Measurements from ENCODE around the gene ATM.

Gene ATM

DNA sequence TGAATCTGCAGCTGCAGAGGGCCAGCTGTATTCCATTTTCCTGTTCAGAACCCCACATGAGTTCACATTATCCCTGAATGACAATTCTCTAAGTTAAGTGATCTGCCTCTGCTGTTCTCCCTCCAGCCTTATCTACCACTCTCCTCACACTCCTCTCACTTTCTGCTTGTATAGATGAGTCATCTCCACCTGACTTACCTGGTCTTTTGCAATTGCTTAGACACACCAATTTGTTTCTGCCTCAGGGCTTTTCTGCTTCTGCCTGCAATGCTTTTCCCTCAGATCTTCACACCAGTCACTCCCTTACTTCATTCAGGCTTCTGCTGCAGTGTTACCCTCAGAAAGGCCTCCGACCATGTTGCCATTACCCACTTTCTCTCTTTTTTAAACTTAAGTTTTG lies 118.1 kb downstream of the ATM start (continued):
- TF ChIP-seq, protein P1, sequence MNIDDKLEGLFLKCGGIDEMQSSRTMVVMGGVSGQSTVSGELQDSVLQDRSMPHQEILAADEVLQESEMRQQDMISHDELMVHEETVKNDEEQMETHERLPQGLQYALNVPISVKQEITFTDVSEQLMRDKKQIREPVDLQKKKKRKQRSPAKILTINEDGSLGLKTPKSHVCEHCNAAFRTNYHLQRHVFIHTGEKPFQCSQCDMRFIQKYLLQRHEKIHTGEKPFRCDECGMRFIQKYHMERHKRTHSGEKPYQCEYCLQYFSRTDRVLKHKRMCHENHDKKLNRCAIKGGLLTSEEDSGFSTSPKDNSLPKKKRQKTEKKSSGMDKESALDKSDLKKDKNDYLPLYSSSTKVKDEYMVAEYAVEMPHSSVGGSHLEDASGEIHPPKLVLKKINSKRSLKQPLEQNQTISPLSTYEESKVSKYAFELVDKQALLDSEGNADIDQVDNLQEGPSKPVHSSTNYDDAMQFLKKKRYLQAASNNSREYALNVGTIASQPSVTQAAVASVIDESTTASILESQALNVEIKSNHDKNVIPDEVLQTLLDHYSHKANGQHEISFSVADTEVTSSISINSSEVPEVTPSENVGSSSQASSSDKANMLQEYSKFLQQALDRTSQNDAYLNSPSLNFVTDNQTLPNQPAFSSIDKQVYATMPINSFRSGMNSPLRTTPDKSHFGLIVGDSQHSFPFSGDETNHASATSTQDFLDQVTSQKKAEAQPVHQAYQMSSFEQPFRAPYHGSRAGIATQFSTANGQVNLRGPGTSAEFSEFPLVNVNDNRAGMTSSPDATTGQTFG (tag by site-specific recombination; IDR thresholded peaks at IDR 0.05; ENCODE audit: borderline replicate concordance): 0 out of 2 replicates have a peak, but pooled peaks have one; percentile 27
- TF ChIP-seq, protein P2, sequence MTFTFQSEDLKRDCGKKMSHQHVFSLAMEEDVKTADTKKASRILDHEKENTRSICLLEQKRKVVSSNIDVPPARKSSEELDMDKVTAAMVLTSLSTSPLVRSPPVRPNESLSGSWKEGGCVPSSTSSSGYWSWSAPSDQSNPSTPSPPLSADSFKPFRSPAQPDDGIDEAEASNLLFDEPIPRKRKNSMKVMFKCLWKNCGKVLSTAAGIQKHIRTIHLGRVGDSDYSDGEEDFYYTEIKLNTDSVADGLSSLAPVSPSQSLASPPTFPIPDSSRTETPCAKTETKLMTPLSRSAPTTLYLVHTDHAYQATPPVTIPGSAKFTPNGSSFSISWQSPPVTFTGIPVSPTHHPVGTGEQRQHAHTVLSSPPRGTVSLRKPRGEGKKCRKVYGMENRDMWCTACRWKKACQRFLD (tag by site-specific recombination; IDR thresholded peaks at IDR 0.05): no peak
- TF ChIP-seq ZBTB17 (tag by site-specific recombination; IDR thresholded peaks at IDR 0.05) (peak; percentile 76), ZNF366 (tag by site-specific recombination; conservative IDR thresholded peaks at IDR 0.05) (0 out of 2 replicates have a peak, but pooled peaks have one; percentile 21), KLF16 (tag by site-specific recombination; IDR thresholded peaks at IDR 0.05) (no peak), WT1 (tag by site-specific recombination; IDR thresholded peaks at IDR 0.05) (peak; percentile 85), PRDM1 (tag by site-specific recombination; IDR thresholded peaks at IDR 0.05) (peak; percentile 97), KLF8 (tag by site-specific recombination; IDR thresholded peaks at IDR 0.05) (peak; percentile 82), RBAK (tag by site-specific recombination; IDR thresholded peaks at IDR 0.05) (no peak), ZBTB48 (tag by site-specific recombination; IDR thresholded peaks at IDR 0.05) (peak; percentile 51; the same call in 1 of the 2 replicates), ZNF394 (tag by site-specific recombination; IDR thresholded peaks at IDR 0.05; ENCODE audit: borderline replicate concordance) (peak; percentile 13; the same call in 1 of the 2 replicates), KLF1 (tag by site-specific recombination; IDR thresholded peaks at IDR 0.05) (no peak), ZNF223 (tag by site-specific recombination; IDR thresholded peaks at IDR 0.05) (no peak), SP3 (tag by site-specific recombination; IDR thresholded peaks at IDR 0.05) (0 out of 2 replicates have a peak, but pooled peaks have one; percentile 27), ZNF514 (tag by site-specific recombination; IDR thresholded peaks at IDR 0.05) (no peak), ZNF600 (tag by site-specific recombination; IDR thresholded peaks at IDR 0.05) (0 out of 2 replicates have a peak, but pooled peaks have one; percentile 30)
- TF ChIP-seq, protein P3, sequence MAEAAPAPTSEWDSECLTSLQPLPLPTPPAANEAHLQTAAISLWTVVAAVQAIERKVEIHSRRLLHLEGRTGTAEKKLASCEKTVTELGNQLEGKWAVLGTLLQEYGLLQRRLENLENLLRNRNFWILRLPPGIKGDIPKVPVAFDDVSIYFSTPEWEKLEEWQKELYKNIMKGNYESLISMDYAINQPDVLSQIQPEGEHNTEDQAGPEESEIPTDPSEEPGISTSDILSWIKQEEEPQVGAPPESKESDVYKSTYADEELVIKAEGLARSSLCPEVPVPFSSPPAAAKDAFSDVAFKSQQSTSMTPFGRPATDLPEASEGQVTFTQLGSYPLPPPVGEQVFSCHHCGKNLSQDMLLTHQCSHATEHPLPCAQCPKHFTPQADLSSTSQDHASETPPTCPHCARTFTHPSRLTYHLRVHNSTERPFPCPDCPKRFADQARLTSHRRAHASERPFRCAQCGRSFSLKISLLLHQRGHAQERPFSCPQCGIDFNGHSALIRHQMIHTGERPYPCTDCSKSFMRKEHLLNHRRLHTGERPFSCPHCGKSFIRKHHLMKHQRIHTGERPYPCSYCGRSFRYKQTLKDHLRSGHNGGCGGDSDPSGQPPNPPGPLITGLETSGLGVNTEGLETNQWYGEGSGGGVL (tag by site-specific recombination; IDR thresholded peaks at IDR 0.05): peak; percentile 57; the same call in 1 of the 2 replicates
- TF ChIP-seq, protein P4, sequence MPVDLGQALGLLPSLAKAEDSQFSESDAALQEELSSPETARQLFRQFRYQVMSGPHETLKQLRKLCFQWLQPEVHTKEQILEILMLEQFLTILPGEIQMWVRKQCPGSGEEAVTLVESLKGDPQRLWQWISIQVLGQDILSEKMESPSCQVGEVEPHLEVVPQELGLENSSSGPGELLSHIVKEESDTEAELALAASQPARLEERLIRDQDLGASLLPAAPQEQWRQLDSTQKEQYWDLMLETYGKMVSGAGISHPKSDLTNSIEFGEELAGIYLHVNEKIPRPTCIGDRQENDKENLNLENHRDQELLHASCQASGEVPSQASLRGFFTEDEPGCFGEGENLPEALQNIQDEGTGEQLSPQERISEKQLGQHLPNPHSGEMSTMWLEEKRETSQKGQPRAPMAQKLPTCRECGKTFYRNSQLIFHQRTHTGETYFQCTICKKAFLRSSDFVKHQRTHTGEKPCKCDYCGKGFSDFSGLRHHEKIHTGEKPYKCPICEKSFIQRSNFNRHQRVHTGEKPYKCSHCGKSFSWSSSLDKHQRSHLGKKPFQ (tag by site-specific recombination; IDR thresholded peaks at IDR 0.05): peak; percentile 65; the same call in 1 of the 2 replicates

DNA sequence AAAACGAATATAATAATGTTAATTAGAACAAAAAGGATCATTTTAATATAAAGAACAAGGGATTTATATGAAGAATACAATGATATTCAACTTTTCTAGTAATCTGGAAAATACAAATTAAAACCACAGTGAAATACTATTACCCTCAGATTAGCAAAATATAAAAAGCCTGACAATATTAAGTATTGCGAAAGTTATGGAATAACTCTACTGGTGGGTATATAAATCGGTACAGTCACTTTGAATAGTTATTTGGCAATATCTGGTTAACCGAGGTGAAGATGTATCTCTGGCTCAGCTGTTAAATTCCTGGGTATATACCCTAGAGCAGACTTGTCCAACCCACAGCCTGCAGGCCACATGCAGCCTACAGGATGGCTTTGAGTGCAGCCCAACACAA lies 118.8 kb downstream of the ATM start:
- Histone ChIP-seq H3K9me3 (ENCODE audit: control insufficient read depth, insufficient read depth, low read depth, low read length) (no peaks in the 10 kb centered on the region), H3K27ac (ENCODE audit: extremely low read depth, low read depth, low read length) (no peak overlapping the region), H3K36me3 (ENCODE audit: control insufficient read depth in 2 of 2, insufficient read depth in 1 of 2, low read length in 2 of 2) (peaks cover 0 to 25% of the 10 kb centered on the region in 2 experiments; a peak in 1 of 3 replicates), H3K4me1 (ENCODE audit: control insufficient read depth, insufficient read depth, low read length) (no peaks in the 10 kb centered on the region), H3K4me3 (ENCODE audit: low read depth, low read length) (no peak overlapping the region)
- ChIA-PET CTCF (no interaction called here), POLR2A (no interaction called here)
- no peak for TF ChIP-seq ZNF266 (tag by site-specific recombination; IDR thresholded peaks at IDR 0.05; ENCODE audit: low read depth)
- no peak for TF ChIP-seq ZNF10 (tag by site-specific recombination; IDR thresholded peaks at IDR 0.05)
- TF ChIP-seq ZNF670 (tag by site-specific recombination; IDR thresholded peaks at IDR 0.05; ENCODE audit: low read depth): no peak
- no peak for TF ChIP-seq ZNF391 (tag by site-specific recombination; IDR thresholded peaks at IDR 0.05; ENCODE audit: borderline replicate concordance, low read depth)
- no peak for TF ChIP-seq ZNF747 (tag by site-specific recombination; IDR thresholded peaks at IDR 0.05)
